Esophagus squamous epithelium (tissue), 4 donors: ENCODE data around the gene MRPL18.
"Not testable (repeated sequence)": the region's sequence is repeated elsewhere in the genome, so short reads cannot be mapped to it uniquely, and the experiment has no call there.

Experiments
- CTCF ChIP-seq, 6 experiments: fragments of 450-650 bp in 4 of 6; fragments of 200-600 bp in 2 of 6; sonication (generic) in 2 of 6; IDR thresholded peaks; one replicate each; pipeline ENCODE4 v1.5.1; 2016 to 2019; ENCODE audit warnings: antibody characterized with exemption in 6 of 6, mild to moderate bottlenecking in 4 of 6, moderate library complexity in 4 of 6
- POLR2A ChIP-seq, 4 donors: fragments of 450-650 bp; IDR thresholded peaks; one replicate each; pipeline ENCODE4 v1.6.1; 2017; ENCODE audit warnings: antibody characterized with exemption in 4 of 4, mild to moderate bottlenecking in 4 of 4, moderate library complexity in 3 of 4

GRCh38 chr6:159824690-159825089 lies 34.4 kb downstream of the MRPL18 start:
- TF ChIP-seq POLR2A, CTCF (IDR thresholded peaks at IDR 0.05): not testable (repeated sequence)
